Measurements from ENCODE around the gene LMF1. TPM values are rescaled to one million over a fixed set of nuclear protein-coding genes. Genes with fewer than 3 reads are reported as not detected.

The LMF1 gene
- total RNA-seq, 3 donors from 2014 or later (not counting 1 experiment from before 2014, with no cell fraction given) = 28.2 to 42.2 (median 41.2) TPM

- no peaks in the 10 kb centered on the region for H3K9me3 Mint-ChIP-seq
- no peak for DNase-seq
- TF ChIP-seq, protein P1, sequence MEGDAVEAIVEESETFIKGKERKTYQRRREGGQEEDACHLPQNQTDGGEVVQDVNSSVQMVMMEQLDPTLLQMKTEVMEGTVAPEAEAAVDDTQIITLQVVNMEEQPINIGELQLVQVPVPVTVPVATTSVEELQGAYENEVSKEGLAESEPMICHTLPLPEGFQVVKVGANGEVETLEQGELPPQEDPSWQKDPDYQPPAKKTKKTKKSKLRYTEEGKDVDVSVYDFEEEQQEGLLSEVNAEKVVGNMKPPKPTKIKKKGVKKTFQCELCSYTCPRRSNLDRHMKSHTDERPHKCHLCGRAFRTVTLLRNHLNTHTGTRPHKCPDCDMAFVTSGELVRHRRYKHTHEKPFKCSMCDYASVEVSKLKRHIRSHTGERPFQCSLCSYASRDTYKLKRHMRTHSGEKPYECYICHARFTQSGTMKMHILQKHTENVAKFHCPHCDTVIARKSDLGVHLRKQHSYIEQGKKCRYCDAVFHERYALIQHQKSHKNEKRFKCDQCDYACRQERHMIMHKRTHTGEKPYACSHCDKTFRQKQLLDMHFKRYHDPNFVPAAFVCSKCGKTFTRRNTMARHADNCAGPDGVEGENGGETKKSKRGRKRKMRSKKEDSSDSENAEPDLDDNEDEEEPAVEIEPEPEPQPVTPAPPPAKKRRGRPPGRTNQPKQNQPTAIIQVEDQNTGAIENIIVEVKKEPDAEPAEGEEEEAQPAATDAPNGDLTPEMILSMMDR (IDR thresholded peaks at IDR 0.05) = no peak
Measured at GRCh38 chr16:1013593-1013900, 42.8 kb upstream of the LMF1 start.

DNA sequence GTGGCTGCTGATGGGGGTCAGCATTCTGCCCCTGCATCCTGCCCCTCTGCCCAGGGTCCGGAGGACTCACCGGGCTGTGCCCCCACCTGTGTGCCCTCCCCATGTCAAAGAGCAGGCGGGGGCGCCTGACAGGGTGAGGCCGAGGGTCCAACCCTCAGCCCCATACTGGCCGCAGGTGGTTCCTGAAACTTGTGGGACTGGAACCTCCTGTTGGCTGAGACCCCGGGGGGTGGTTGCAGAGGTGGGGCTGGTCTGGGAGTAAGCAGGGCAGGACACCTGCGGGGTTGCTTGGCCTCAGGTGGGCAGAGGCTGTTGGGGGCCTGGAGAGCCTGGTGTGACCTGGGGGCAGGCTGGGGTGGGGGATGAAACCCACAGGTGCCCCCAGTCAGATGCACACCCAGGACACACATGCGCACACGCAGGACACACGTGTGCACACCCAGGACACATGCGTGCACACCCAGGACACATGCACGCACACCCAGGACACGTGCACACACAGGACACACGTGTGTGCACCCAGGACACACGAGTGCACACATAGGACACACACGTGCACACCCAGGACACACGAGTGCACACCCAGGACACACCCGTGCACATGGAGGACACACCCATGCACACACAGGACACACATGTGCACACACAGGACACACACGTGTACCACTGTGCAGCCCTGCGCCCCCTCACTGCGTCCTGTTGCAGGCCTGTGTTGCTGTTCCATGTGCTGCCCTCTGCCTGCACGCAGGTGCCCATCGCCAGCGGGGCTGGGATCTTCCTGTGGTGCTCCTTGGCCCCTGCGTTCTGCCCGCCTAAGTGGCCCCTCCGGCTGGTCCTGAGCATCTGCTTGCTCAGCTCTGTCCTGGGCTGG is 42.2 kb upstream of the LMF1 start:
- intact Hi-C loops (cut with micrococcal nuclease) = no loop called here
- Histone ChIP-seq H3K27ac (ENCODE audit: low read length) (no peak overlapping the region), H3K36me3 (ENCODE audit: control insufficient read depth, insufficient read depth, low read length) (no peaks in the 10 kb centered on the region), H3K4me1 (ENCODE audit: control insufficient read depth, insufficient read depth, low read length) (no peaks in the 10 kb centered on the region), H3K4me3 (ENCODE audit: low read length) (no peak overlapping the region), H3K9me3 (ENCODE audit: control insufficient read depth, insufficient read depth, low read length) (no peaks in the 10 kb centered on the region), H3K27me3 (ENCODE audit: control insufficient read depth, insufficient read depth, low read length) (no peaks in the 10 kb centered on the region)
- no peak for ATAC-seq
- H3K4me1 Mint-ChIP-seq = no peaks in the 10 kb centered on the region
- WGBS (ENCODE audit: insufficient coverage) = 84% methylated on average over 28 of the region's 28 CpGs
- H3K27me3 Mint-ChIP-seq (ENCODE audit: low read depth in 2 of 2) = peaks cover 0 to 5% of the 10 kb centered on the region in 2 donors
- TF ChIP-seq, protein P1 (IDR thresholded peaks at IDR 0.05) = no peak
- no peak overlapping the region for H3K4me3 Mint-ChIP-seq
- no peak overlapping the region for H3K27ac Mint-ChIP-seq
- DNase-seq = no peak
- H3K9me3 Mint-ChIP-seq = no peaks in the 10 kb centered on the region
- no peaks in the 10 kb centered on the region for H3K36me3 Mint-ChIP-seq

More at GRCh38 chr16:1013593-1013900, 42.8 kb upstream of the LMF1 start:
- WGBS (ENCODE audit: insufficient coverage) = 86% methylated on average over 8 of the region's 8 CpGs
- no peaks in the 10 kb centered on the region for H3K36me3 Mint-ChIP-seq
- no peak overlapping the region for H3K27ac Mint-ChIP-seq
- no peaks in the 10 kb centered on the region for H3K27me3 ChIP-seq (ENCODE audit: control insufficient read depth, insufficient read depth, low read length)
- no peak overlapping the region for H3K4me3 ChIP-seq (ENCODE audit: low read length)
- H3K4me1 ChIP-seq (ENCODE audit: control insufficient read depth, insufficient read depth, low read length) = no peaks in the 10 kb centered on the region
- intact Hi-C loops (cut with micrococcal nuclease) = no loop called here
- no peaks in the 10 kb centered on the region for H3K4me1 Mint-ChIP-seq
- no peaks in the 10 kb centered on the region for H3K36me3 ChIP-seq (ENCODE audit: control insufficient read depth, insufficient read depth, low read length)
- H3K9me3 ChIP-seq (ENCODE audit: control insufficient read depth, insufficient read depth, low read length) = no peaks in the 10 kb centered on the region
- no peak overlapping the region for H3K27ac ChIP-seq (ENCODE audit: low read length)
- peaks cover 0 to 5% of the 10 kb centered on the region in 2 donors for H3K27me3 Mint-ChIP-seq (ENCODE audit: low read depth in 2 of 2)
- ATAC-seq = no peak
- H3K4me3 Mint-ChIP-seq = no peak overlapping the region

DNA sequence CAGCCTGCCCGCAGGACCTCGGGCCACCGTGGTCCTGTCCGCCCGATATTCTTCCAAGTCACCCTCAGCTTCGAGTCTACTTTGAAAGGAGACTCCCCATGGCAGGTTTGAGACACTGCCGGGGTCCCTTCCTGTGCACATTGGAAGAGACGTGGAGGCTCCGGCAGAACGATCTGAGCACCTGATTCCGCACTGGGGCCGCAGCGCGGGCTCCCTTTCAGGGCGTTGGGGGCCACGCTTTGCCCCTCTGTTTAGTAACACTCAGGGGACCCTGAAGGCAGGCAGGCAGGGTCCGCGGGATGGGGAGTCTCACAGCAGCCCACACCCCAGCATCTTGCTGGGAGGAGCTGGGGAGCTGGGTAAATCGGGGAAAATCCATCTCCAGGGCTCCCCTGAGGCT is 41.4 kb upstream of the LMF1 start:
- no peaks in the 10 kb centered on the region for H3K36me3 ChIP-seq (ENCODE audit: control insufficient read depth, insufficient read depth, low read length)
- ATAC-seq = no peak
- no peaks in the 10 kb centered on the region for H3K4me1 ChIP-seq (ENCODE audit: control insufficient read depth, insufficient read depth, low read length)
- 85% methylated on average over 19 of the region's 19 CpGs for WGBS (ENCODE audit: insufficient coverage)
- H3K27ac ChIP-seq (ENCODE audit: low read length) = no peak overlapping the region
- intact Hi-C loops (cut with micrococcal nuclease) = no loop called here
- DNase-seq = no peak
- Mint-ChIP-seq H3K27ac (no peak overlapping the region), H3K4me3 (no peak overlapping the region), H3K4me1 (no peaks in the 10 kb centered on the region), H3K36me3 (no peaks in the 10 kb centered on the region), H3K27me3 (ENCODE audit: low read depth in 2 of 2) (peaks cover 0 to 5% of the 10 kb centered on the region in 2 donors), H3K9me3 (no peaks in the 10 kb centered on the region)
- TF ChIP-seq, protein P1 (IDR thresholded peaks at IDR 0.05) = no peak
- no peak overlapping the region for H3K4me3 ChIP-seq (ENCODE audit: low read length)
- H3K9me3 ChIP-seq (ENCODE audit: control insufficient read depth, insufficient read depth, low read length) = no peaks in the 10 kb centered on the region
- H3K27me3 ChIP-seq (ENCODE audit: control insufficient read depth, insufficient read depth, low read length) = no peaks in the 10 kb centered on the region

Measured in natural killer cell (primary cell).